A549 (cell line): ENCODE data around the gene SLC32A1. TPM values are rescaled to one million over a fixed set of nuclear protein-coding genes. Genes with fewer than 3 reads are reported as not detected.

ENCODE experiments used
- ATAC-seq, 2 experiments: fragments of 200-7000 bp in 1 of 2; fragments of >200 bp in 1 of 2; cut with Nextera tagmentation in 1 of 2; cut with Tn5 transposase in 1 of 2; 3 replicates each; pipeline versions ENCODE4 v1.8.0 to v1.9.1; 2018 to 2020; ENCODE audit warnings: mild to moderate bottlenecking in 1 of 2, moderate library complexity in 1 of 2
- CTCF ChIA-PET: fragments of 300-600 bp; sonication (Branson Sonifier 250); formaldehyde crosslinking; extraction: SDS; loops from one replicate; lab custom pipeline; 2021; ENCODE audit warnings: antibody characterized with exemption, inconsistent platforms; lab: Yijun Ruan, JAX
- POLR2A ChIA-PET: fragments of 350-600 bp; formaldehyde crosslinking; extraction: SDS; loops from one replicate; lab custom pipeline; 2021; ENCODE audit warnings: antibody characterized with exemption, inconsistent platforms; lab: Yijun Ruan, JAX
- DNase-seq, 2 experiments: peaks; one replicate each; pipeline versions ENCODE4 v3.0.0 to v3.0.0-alpha.2; 2011 to 2016; ENCODE audit warnings: low read depth in 1 of 2, low spot score in 1 of 2
- FAIRE-seq: peaks from 2 replicates; lab custom pipeline; 2011; peaks lifted over from hg19 to GRCh38; lab: Jason Lieb, UNC
- H3K27ac ChIP-seq, 2 experiments: fragments of >200 bp; sonication (Bioruptor Twin); formaldehyde crosslinking; 3 replicates each; pipeline ENCODE4 v1.5.1; 2016 to 2017
- H3K4me1 ChIP-seq: fragments of >200 bp; sonication (Bioruptor Twin); formaldehyde crosslinking; 3 replicates; pipeline ENCODE4 v1.6.1; 2016
- H3K4me2 ChIP-seq: fragments of >200 bp; sonication (Bioruptor Twin); formaldehyde crosslinking; 3 replicates; pipeline ENCODE4 v1.6.1; 2016
- H3K4me3 ChIP-seq: fragments of >200 bp; sonication (Bioruptor Twin); formaldehyde crosslinking; 3 replicates; pipeline ENCODE4 v1.5.1; 2016
- H3K9me3 ChIP-seq: fragments of >200 bp; sonication (Bioruptor Twin); formaldehyde crosslinking; 3 replicates; pipeline ENCODE4 v1.6.1; 2016
- BHLHE40 ChIP-seq: IDR thresholded peaks from 2 replicates; pipeline ENCODE4 v1.6.1; 2012; ENCODE audit warnings: low read depth, low read length, inconsistent platforms
- CTCF ChIP-seq: fragments of >200 bp; sonication (Bioruptor Twin); formaldehyde crosslinking; IDR thresholded peaks from 3 replicates; pipeline ENCODE4 v1.5.1; 2016
- E2F6 ChIP-seq: IDR thresholded peaks from 2 replicates; pipeline ENCODE4 v1.6.1; 2012; ENCODE audit warnings: low read depth, borderline replicate concordance
- EP300 ChIP-seq, 2 experiments: fragments of >200 bp; sonication (Bioruptor Twin); formaldehyde crosslinking; IDR thresholded peaks; 2 replicates in 1 of 2; 3 replicates in 1 of 2; pipeline ENCODE4 v1.6.1; 2016 to 2017
- ESRRA ChIP-seq: fragments of 150-350 bp; IDR thresholded peaks from 2 replicates; pipeline ENCODE4 v1.6.1; 2014; ENCODE audit warnings: mild to moderate bottlenecking, low read length, borderline replicate concordance
- FOSB ChIP-seq: fragments of 250-450 bp; sonication (Bioruptor Pico); IDR thresholded peaks from 2 replicates; pipeline ENCODE4 v1.5.0; 2020; ENCODE audit warnings: mild to moderate bottlenecking, moderate library complexity
- FOSL2 ChIP-seq, 2 experiments: fragments of 450-650 bp in 1 of 2; fragments of >200 bp in 1 of 2; sonication (Bioruptor Twin) in 1 of 2; formaldehyde crosslinking; IDR thresholded peaks; 2 replicates each; pipeline versions ENCODE4 v1.5.0 to v1.6.1; 2016 to 2020; ENCODE audit warnings: mild to moderate bottlenecking in 1 of 2, moderate library complexity in 1 of 2
- GATA3 ChIP-seq: IDR thresholded peaks from 2 replicates; pipeline ENCODE4 v1.6.1; 2012; ENCODE audit warnings: borderline replicate concordance
- HDAC2 ChIP-seq: fragments of 200-600 bp; sonication (generic); IDR thresholded peaks from 2 replicates; pipeline ENCODE4 v1.6.1; 2016
- HES2 ChIP-seq: fragments of >200 bp; sonication (Bioruptor Twin); formaldehyde crosslinking; IDR thresholded peaks from 2 replicates; pipeline ENCODE4 v1.6.1; 2016
- HEYL ChIP-seq: fragments of 250-450 bp; sonication (Bioruptor Pico); IDR thresholded peaks from 2 replicates; pipeline ENCODE4 v1.8.0; 2021; ENCODE audit warnings: mild to moderate bottlenecking, moderate library complexity
- HMGXB4 ChIP-seq: fragments of 250-450 bp; sonication (Bioruptor Pico); IDR thresholded peaks from 2 replicates; pipeline ENCODE4 v1.5.0; 2021; ENCODE audit warnings: mild to moderate bottlenecking, moderate library complexity, borderline replicate concordance
- HOXB13 ChIP-seq: fragments of 250-450 bp; sonication (Bioruptor Pico); IDR thresholded peaks from 2 replicates; pipeline ENCODE4 v1.5.0; 2020; ENCODE audit warnings: low read depth, mild to moderate bottlenecking, moderate library complexity
- JUN ChIP-seq, 2 experiments: fragments of >200 bp; sonication (Bioruptor Twin); formaldehyde crosslinking; IDR thresholded peaks; 2 replicates in 1 of 2; 3 replicates in 1 of 2; pipeline ENCODE4 v1.6.1; 2016 to 2017
- JUNB ChIP-seq: fragments of >200 bp; sonication (Bioruptor Twin); formaldehyde crosslinking; IDR thresholded peaks from 2 replicates; pipeline ENCODE4 v1.6.1; 2016
- MAX ChIP-seq: IDR thresholded peaks from 2 replicates; pipeline ENCODE4 v1.6.1; 2012
- PBX3 ChIP-seq: IDR thresholded peaks from 2 replicates; pipeline ENCODE4 v1.6.1; 2012
- PHF8 ChIP-seq: fragments of 200-600 bp; sonication (generic); IDR thresholded peaks from 2 replicates; pipeline ENCODE4 v1.6.1; 2016; ENCODE audit warnings: low read depth, mild to moderate bottlenecking, antibody characterized with exemption, moderate library complexity, borderline replicate concordance
- POLR2A ChIP-seq: IDR thresholded peaks from 2 replicates; pipeline ENCODE4 v1.6.1; 2012; ENCODE audit warnings: mild to moderate bottlenecking, low read length
- POLR2AphosphoS2 ChIP-seq: conservative IDR thresholded peaks from 2 replicates; pipeline ENCODE4 v1.6.1; 2012; ENCODE audit warnings: low read length, improper control_type of control experiment, inconsistent platforms
- RAD21 ChIP-seq, 2 experiments: fragments of >200 bp in 1 of 2; sonication (Bioruptor Twin) in 1 of 2; formaldehyde crosslinking in 1 of 2; IDR thresholded peaks in 1 of 2; conservative IDR thresholded peaks in 1 of 2; 2 replicates in 1 of 2; 3 replicates in 1 of 2; pipeline ENCODE4 v1.6.1; 2012 to 2018; ENCODE audit warnings: inconsistent platforms in 1 of 2
- RARB ChIP-seq: fragments of 250-450 bp; sonication (Bioruptor Pico); IDR thresholded peaks from 2 replicates; pipeline ENCODE4 v1.8.0; 2021; ENCODE audit warnings: mild to moderate bottlenecking, moderate library complexity
- TFCP2L1 ChIP-seq: fragments of 250-450 bp; sonication (Bioruptor Pico); IDR thresholded peaks from 2 replicates; pipeline ENCODE4 v1.5.0; 2021; ENCODE audit warnings: mild to moderate bottlenecking
- TP53 ChIP-seq: fragments of 250-450 bp; sonication (Bioruptor Pico); IDR thresholded peaks from 2 replicates; pipeline ENCODE4 v1.5.0; 2021; ENCODE audit warnings: mild to moderate bottlenecking, moderate library complexity
- ZFP36 ChIP-seq: fragments of 450-650 bp; IDR thresholded peaks from 2 replicates; pipeline ENCODE4 v1.6.1; 2014; ENCODE audit warnings: borderline replicate concordance; ENCODE audit not compliant: partially characterized antibody
- ZNF302 ChIP-seq: fragments of 250-450 bp; sonication (Bioruptor Pico); IDR thresholded peaks from 2 replicates; pipeline ENCODE4 v1.9.0; 2021; ENCODE audit warnings: inconsistent platforms, mild to moderate bottlenecking, moderate library complexity
- WGBS: methylation state at CpG from one replicate; pipeline ENCODE4 v1.1.6; 2017; ENCODE audit errors: missing lambda C conversion rate; 5-methylcytosine and 5-hydroxymethylcytosine counted together
- polyA plus RNA-seq, 4 experiments: library from polyadenylated mRNA; depleted of rRNA in 3 of 4; stranded (reverse); fragments of >200 nt; fragmentation: RNase III in 1 of 4; extraction: RNeasy Plus Mini Kit Qiagen cat#74134 plus additional on column Dnase treatment in 1 of 4; gene quantifications; 2 replicates in 3 of 4; 3 replicates in 1 of 4; pipeline ENCODE4 v1.2.3, GENCODE V29; 2011 to 2017

SLC32A1 gene
- polyA plus RNA-seq, 2 of the 4 experiments (the other 2 are of a cell fraction) = not detected

- Histone ChIP-seq H3K4me3 (no peak overlapping the region), H3K27ac (peak overlapping the region; percentile 79 to 84), H3K4me1 (peaks cover 29% of the 10 kb centered on the region), H3K4me2 (peak overlapping the region; percentile 78), H3K9me3 (no peaks in the 10 kb centered on the region)
- no peak for TF ChIP-seq GATA3
- no peak for TF ChIP-seq HEYL
- no peak for TF ChIP-seq ESRRA
- TF ChIP-seq POLR2AphosphoS2 = no peak
- TF ChIP-seq HMGXB4 = no peak
- TF ChIP-seq PBX3 = no peak
- no peak for TF ChIP-seq ZFP36
- TF ChIP-seq HOXB13 (CRISPR knock-in tag) = no peak
- CTCF ChIA-PET = interaction anchor here (1.6 to 13.5 kb wide), 4 partner anchors 10 to 40 kb away, joined by 4 to 102 read pairs (median 30); partner anchors contain the start of gene ACTR5
- DNase-seq (no peak), ATAC-seq (no peak), FAIRE-seq (no peak)
- POLR2A ChIA-PET = no interaction called here
- 55% methylated on average over 4 of the region's 4 CpGs for WGBS
These were observed 41.8 kb downstream of the SLC32A1 start for GRCh38 chr20:38766071-38766470.

- no peak for FAIRE-seq
- TF ChIP-seq TFCP2L1 (CRISPR knock-in tag) = no peak
- no peak for TF ChIP-seq TP53 (CRISPR knock-in tag)
- TF ChIP-seq PHF8 = no peak
- no peak for TF ChIP-seq HES2
- TF ChIP-seq ZNF302 (CRISPR knock-in tag) = no peak
- no peak for TF ChIP-seq MAX
- no peak for TF ChIP-seq RAD21 (conservative IDR thresholded peaks at IDR 0.05 in 1 of 2, IDR thresholded peaks at IDR 0.05 in 1 of 2)
- TF ChIP-seq E2F6 = no peak
- no peak for TF ChIP-seq EP300 (IDR thresholded peaks at IDR 0.05)
- no peak for TF ChIP-seq FOSL2 (IDR thresholded peaks at IDR 0.05)
- no peak for TF ChIP-seq FOSL2 (CRISPR knock-in tag; IDR thresholded peaks at IDR 0.05)
- TF ChIP-seq HDAC2 = no peak
- TF ChIP-seq JUNB = no peak
- no peak for TF ChIP-seq RARB (CRISPR knock-in tag)
- TF ChIP-seq JUN (IDR thresholded peaks at IDR 0.05) = no peak
- TF ChIP-seq CTCF = no peak
- TF ChIP-seq FOSB (CRISPR knock-in tag) = no peak
- TF ChIP-seq POLR2A = no peak
- no peak for TF ChIP-seq BHLHE40
- ChIA-PET POLR2A (no interaction called here), CTCF (interaction anchor here (1.4 to 13.5 kb wide), 4 partner anchors 10 to 38 kb away, joined by 3 to 102 read pairs (median 28); partner anchors contain the start of gene ACTR5)
- 92% methylated on average over 13 of the region's 13 CpGs for WGBS
- no peak overlapping the region for H3K4me2 ChIP-seq
- no peak overlapping the region for H3K4me3 ChIP-seq
- H3K4me1 ChIP-seq = peaks cover 15% of the 10 kb centered on the region
- H3K27ac ChIP-seq = no peak overlapping the region
- 0 out of 3 replicates have a peak, but pooled peaks cover 3% of the 10 kb centered on the region for H3K9me3 ChIP-seq
- DNase-seq = no peak
- no peak for ATAC-seq
These were observed 45.4 kb downstream of the SLC32A1 start for GRCh38 chr20:38769376-38770295.
